22Rv1 (cell line): ENCODE results near the gene PRCC.

Source experiments
- H3K27ac ChIP-seq: fragments of 450-650 bp; 2 replicates; pipeline ENCODE4 v1.5.1; 2017
- ZFX ChIP-seq: fragments of 450-650 bp; IDR thresholded peaks from 2 replicates; pipeline ENCODE4 v1.6.1; 2017; ENCODE audit warnings: antibody characterized with exemption, borderline replicate concordance
- TF ChIP-seq, protein P1 (sequence below): fragments of 450-650 bp; IDR thresholded peaks from 2 replicates; pipeline ENCODE4 v1.5.1; 2017; ENCODE audit warnings: mild to moderate bottlenecking

Gene PRCC

DNA sequence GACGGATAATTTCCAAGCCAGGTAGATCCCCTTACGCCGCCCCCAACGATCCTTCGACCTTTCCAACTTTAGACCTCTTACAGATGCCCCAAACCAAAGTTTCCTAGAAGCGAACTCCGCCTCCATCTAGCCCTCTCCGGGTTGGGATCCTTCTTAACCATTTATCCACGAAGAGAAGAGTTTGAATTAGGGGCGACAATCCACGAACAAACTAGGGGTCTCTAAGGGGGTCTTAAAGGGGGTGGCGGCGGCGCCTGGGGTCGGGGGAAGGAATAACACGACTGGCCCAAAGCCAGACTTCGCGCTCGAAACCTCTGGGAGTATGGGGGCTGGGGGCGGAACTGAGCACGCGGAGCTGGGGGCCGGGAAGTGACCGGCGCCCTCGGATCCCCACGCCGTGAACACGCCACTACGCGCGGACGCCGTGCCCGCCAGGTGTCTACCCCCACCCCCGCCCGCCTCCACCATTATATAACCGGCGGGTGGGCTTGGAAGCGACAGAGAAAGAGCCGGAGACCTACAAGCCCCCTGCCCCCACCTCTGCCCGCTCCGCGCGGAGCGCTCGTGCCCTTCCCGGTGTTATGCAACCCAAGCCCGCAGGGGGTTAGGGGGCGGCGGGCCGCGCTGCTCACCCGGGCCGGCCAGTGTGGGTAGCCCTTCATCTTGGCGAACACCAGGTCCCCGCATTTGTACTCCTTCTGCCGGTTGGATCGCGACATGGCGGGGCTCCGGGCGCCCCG lies 16.5 kb upstream of the PRCC start:
- TF ChIP-seq, protein P1, sequence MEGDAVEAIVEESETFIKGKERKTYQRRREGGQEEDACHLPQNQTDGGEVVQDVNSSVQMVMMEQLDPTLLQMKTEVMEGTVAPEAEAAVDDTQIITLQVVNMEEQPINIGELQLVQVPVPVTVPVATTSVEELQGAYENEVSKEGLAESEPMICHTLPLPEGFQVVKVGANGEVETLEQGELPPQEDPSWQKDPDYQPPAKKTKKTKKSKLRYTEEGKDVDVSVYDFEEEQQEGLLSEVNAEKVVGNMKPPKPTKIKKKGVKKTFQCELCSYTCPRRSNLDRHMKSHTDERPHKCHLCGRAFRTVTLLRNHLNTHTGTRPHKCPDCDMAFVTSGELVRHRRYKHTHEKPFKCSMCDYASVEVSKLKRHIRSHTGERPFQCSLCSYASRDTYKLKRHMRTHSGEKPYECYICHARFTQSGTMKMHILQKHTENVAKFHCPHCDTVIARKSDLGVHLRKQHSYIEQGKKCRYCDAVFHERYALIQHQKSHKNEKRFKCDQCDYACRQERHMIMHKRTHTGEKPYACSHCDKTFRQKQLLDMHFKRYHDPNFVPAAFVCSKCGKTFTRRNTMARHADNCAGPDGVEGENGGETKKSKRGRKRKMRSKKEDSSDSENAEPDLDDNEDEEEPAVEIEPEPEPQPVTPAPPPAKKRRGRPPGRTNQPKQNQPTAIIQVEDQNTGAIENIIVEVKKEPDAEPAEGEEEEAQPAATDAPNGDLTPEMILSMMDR = no peak
- no peak for TF ChIP-seq ZFX
- H3K27ac ChIP-seq = peak overlapping the region; percentile 97

DNA sequence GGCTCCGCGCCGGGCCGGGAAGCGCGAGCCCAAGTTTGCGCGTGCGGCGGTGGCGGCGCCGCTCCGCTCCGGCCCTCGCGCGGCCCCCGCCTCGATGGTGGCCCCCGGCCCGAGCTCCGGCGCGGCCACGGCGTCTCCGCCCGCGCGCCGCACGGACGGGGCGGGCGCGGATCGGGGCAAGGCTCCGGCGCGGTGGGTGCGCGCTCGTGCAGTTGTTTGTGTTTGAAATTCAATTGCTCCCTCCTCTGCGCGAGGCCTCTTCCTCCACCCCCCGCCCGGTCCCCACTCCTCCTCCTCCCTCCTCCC lies 15.9 kb upstream of the PRCC start, which contains the start of gene HDGF:
TSS of gene HDGF (minus strand) at position 225 of the 306 bp plus-strand sequence. CDS start 246 bp downstream, outside the sequence.
- TF ChIP-seq ZFX = no peak
- TF ChIP-seq, protein P1 = peak; percentile 2; the same call in 1 of the 2 replicates
- peak within 1 kb of the TSS; percentile 97 for H3K27ac ChIP-seq

DNA sequence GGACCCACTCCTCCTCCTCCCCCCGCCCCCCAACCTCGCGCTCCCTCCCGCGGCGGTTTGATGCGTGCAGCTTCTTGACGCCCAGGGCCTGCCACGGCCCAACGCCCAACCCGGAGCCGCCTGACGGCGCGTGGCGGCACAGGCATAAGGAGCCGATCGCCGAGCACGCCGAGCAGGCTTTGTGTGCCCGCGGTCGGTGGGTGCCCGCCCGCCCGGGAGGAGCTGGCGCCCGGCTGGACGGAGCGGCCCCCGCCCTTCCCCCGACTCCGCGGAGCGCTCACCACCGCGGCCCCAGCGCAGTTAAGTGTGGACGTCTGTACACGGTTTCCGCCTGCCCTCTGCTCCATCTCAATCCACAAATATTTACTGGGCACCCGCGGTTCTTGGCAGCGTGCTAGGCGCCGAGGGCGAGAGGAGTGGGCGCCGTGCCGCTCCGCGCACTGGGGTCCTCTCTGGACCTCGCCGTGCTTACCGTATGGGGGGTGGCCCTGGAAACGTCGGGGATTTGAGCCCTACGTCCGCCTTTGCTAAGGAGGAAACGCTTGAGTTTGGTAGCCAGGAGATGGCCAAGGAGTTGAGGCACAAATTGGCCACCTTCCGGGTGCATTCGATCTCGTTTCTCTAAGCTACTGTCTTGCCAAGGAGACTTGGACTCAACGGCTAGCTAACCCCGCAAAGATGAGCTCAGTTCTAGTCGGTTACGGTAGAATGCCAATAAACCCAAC lies 15.4 kb upstream of the PRCC start:
- TF ChIP-seq, protein P1 = no peak
- no peak for TF ChIP-seq ZFX
- peak overlapping the region; percentile 97 for H3K27ac ChIP-seq

DNA sequence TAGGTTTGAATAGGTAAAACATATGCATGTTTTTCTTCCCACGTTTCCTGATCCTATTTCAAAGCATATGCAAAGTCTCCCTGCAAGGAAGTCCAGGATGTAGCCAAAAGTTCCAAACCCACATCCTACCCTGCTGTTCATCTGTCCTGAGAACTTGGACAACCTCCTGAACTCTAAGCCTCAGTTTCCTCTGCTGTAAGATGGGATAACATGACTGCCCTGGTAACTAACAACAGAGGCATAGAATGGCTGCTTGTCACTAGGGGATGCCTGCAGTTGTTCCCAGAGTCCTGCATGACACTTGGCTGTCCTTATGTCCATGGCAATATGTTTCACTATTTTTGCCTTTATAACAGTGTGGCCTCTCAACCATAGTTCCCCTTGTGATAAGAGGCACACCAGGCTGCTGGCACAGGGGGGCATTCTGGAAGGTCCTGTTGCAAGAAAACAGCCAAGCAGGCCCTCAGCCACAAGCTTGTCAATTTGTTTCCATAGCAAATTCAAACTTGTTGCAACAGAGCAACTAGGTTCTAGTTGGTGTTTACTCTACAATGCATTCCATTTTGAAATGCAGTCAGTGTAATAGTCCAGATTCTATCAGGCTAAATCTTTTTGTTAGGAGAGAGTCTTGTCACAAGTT lies 14.4 kb upstream of the PRCC start:
- peak overlapping the region; percentile 97 for H3K27ac ChIP-seq
- TF ChIP-seq ZFX = no peak
- TF ChIP-seq, protein P1 = no peak

DNA sequence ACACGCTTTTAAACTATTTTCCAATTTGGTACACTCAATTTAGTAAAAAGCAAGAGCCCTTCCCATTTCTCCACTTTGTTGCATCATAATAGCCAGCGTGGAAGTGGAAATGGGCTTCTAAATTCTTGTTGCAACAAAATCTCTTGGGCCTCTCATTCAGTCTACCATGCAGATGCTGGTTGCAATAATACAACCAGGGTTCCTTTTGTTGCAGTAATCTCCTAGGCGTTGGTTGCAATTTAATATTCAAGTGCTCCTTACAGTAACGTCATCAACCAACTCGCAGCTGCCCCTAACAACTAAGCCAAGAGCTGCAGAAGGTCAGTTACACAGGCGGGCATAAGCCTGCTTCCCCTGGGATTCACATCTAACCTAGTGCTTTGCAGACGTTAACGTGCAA lies 13.1 kb upstream of the PRCC start:
- 0 out of 2 replicates have a peak overlapping the region, but pooled peaks have one; percentile 97 for H3K27ac ChIP-seq
- TF ChIP-seq, protein P1 = no peak
- TF ChIP-seq ZFX = no peak

DNA sequence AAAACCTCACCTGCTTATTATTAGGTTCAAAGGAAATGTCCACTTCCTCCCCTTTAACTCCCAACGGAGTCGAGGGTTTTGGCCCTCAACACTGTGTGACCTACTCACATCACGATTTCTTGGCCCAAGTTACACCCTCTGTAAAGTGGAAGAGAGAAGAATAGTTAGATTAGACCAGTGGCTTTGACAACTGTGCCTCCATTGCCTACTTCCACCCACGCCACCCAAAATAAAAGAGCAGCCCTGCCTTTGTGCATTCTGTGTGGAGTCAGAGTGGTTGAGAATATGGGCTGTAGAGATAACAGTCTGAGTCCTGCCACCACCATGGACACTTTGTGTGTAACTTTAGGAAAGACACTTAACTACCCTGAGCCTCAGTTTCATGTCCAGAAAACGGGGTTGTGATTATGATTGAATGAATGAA lies 11.8 kb upstream of the PRCC start:
- TF ChIP-seq, protein P1 = no peak
- TF ChIP-seq ZFX = no peak
- no peak overlapping the region for H3K27ac ChIP-seq
